Measurements from ENCODE around the gene CLDN6. TPM values are rescaled to one million over a fixed set of nuclear protein-coding genes. Genes with fewer than 3 reads are reported as not detected.
"Not testable (repeated sequence)": the region's sequence is repeated elsewhere in the genome, so short reads cannot be mapped to it uniquely, and the experiment has no call there.

CLDN6 gene
- total RNA-seq, 4 donors from 2014 or later = not detected

- H3K27ac ChIP-seq = no peak overlapping the region
- no peaks in the 10 kb centered on the region for H3K27me3 ChIP-seq
- WGBS, 2 donors = 74 to 78% methylated on average over 17 of the region's 17 CpGs
- H3K4me3 ChIP-seq (replicated peaks in 1 of 3) = no peak overlapping the region
- intact Hi-C loops (cut with DNase I) = no loop called here
- no peaks in the 10 kb centered on the region for H3K9me3 ChIP-seq
- TF ChIP-seq CTCF (IDR thresholded peaks at IDR 0.05) = no peak
- no peak for TF ChIP-seq POLR2A (IDR thresholded peaks at IDR 0.05)
- H3K4me1 ChIP-seq = peaks cover 14 to 17% of the 10 kb centered on the region in 2 donors
- no peaks in the 10 kb centered on the region for H3K36me3 ChIP-seq
- DNase-seq = no peak
Measured at GRCh38 chr16:3054965-3055733, 37.2 kb upstream of the CLDN6 start.

- H3K4me3 ChIP-seq (replicated peaks in 1 of 3); H3K36me3 ChIP-seq; H3K27me3 ChIP-seq; H3K9me3 ChIP-seq; DNase-seq; intact Hi-C loops (cut with DNase I); H3K27ac ChIP-seq; H3K4me1 ChIP-seq: not testable (repeated sequence)
- 89 to 97% methylated on average over 5 to 6 of the region's 13 CpGs for WGBS, 2 donors
Measured at GRCh38 chr16:3053330-3053710, 35.3 kb upstream of the CLDN6 start.

DNA sequence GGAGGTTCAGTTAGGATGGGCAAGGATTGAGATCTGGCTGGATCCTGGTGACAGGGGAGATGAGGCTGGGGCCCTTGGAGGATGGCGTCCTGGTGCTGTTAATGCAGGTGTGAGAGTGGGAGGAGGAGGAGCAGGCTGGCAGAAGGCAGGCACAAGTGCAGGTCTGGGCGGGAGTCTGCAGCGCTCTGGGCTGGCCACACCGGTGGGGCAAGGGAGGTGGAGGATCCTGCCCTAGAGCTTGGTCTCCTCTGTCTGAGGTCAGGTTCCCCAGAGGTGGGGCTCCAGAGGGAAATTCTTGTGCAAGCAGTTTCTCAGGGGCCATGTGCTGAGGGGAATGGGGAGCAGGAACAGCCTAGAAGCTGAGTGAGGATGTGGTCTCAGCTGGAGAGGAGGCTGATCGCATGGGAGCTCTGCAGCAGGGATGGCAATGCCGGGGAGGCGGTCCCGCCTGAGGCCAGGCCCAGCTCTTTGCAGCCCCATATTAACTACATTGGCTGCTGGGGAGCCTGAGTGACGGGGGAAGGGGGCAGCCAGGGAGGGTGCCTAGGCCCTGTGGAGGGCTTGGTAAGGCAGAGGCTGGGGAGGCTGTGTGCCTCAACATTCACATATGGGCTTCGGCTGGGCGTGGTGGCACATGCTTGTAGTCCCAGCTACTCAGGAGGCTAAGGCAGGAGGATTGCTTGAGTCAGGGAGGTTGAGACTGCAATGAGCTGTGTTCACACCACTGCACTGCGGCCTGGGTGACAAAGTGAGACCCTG, 34.8 kb upstream of the CLDN6 start:
- WGBS, 2 donors = 88% methylated on average over 5 to 11 of the region's 12 CpGs
- H3K9me3 ChIP-seq; DNase-seq; H3K4me1 ChIP-seq; intact Hi-C loops (cut with DNase I); H3K4me3 ChIP-seq (replicated peaks in 1 of 3); H3K36me3 ChIP-seq; H3K27me3 ChIP-seq; H3K27ac ChIP-seq: not testable (repeated sequence)

- H3K9me3 ChIP-seq = no peaks in the 10 kb centered on the region
- no peak for TF ChIP-seq POLR2A (IDR thresholded peaks at IDR 0.05)
- TF ChIP-seq CTCF (IDR thresholded peaks at IDR 0.05) = no peak
- peaks cover 6% of the 10 kb centered on the region for H3K27me3 ChIP-seq
- 90 to 95% methylated on average over 9 of the region's 9 CpGs for WGBS, 2 donors
- no peak overlapping the region for H3K4me3 ChIP-seq (replicated peaks in 1 of 3)
- no peak for DNase-seq
- intact Hi-C loops (cut with DNase I) = no loop called here
- H3K4me1 ChIP-seq = peaks cover 4 to 6% of the 10 kb centered on the region in 2 donors
- H3K27ac ChIP-seq = no peak overlapping the region
- H3K36me3 ChIP-seq = no peaks in the 10 kb centered on the region
Measured at GRCh38 chr16:3051494-3051893, 33.5 kb upstream of the CLDN6 start.

DNA sequence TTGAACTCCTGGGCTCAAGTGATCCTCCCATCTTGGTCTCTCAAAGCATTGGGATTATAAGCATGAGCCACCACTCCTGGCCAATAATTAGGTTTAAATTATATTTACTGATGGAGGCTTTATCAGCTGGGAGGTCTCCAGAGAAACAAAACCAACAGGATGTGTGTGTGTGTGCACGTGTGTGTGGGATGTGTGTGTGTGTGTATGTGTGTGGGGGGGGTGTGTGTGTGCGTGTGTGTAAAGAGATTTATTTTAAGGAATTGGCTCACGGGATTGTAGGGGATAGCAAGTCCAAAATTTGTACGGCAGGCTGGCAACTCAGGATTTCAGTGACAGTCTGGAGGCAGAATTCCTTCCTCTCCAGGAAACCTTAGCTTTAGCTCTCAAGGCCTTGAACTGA, 33.0 kb upstream of the CLDN6 start:
- Histone ChIP-seq H3K27ac (no peak overlapping the region), H3K36me3 (no peaks in the 10 kb centered on the region), H3K9me3 (no peaks in the 10 kb centered on the region), H3K27me3 (peaks cover 11% of the 10 kb centered on the region), H3K4me3 (replicated peaks in 1 of 3) (no peak overlapping the region), H3K4me1 (peaks cover 6 to 11% of the 10 kb centered on the region in 2 donors)
- TF ChIP-seq POLR2A (IDR thresholded peaks at IDR 0.05) (no peak), CTCF (IDR thresholded peaks at IDR 0.05) (no peak)
- no peak for DNase-seq
- WGBS, 2 donors = 46 to 61% methylated on average over 4 of the region's 4 CpGs
- intact Hi-C loops (cut with DNase I) = no loop called here

- H3K27me3 ChIP-seq = peaks cover 16% of the 10 kb centered on the region
- WGBS, 2 donors = 51 to 54% methylated on average over 5 of the region's 5 CpGs
- no peak overlapping the region for H3K27ac ChIP-seq
Measured at GRCh38 chr16:3050487-3050886, 32.5 kb upstream of the CLDN6 start.

More at GRCh38 chr16:3050487-3050886, 32.5 kb upstream of the CLDN6 start:
- H3K4me3 ChIP-seq (replicated peaks in 1 of 3) = no peak overlapping the region
- H3K9me3 ChIP-seq = no peaks in the 10 kb centered on the region
- intact Hi-C loops (cut with DNase I) = no loop called here
- TF ChIP-seq POLR2A (IDR thresholded peaks at IDR 0.05) = no peak
- TF ChIP-seq CTCF (IDR thresholded peaks at IDR 0.05) = no peak
- DNase-seq = no peak
- peaks cover 10 to 16% of the 10 kb centered on the region in 2 donors for H3K4me1 ChIP-seq
- H3K36me3 ChIP-seq = no peaks in the 10 kb centered on the region

Measured in thyroid gland (tissue), 4 donors.